CD4-positive, alpha-beta T cell (primary cell): ENCODE measurements around the gene ACOT8. TPM values are rescaled to one million over a fixed set of nuclear protein-coding genes. Genes with fewer than 3 reads are reported as not detected.

Experiments used
- ATAC-seq: fragments of 200-7000 bp; cut with Tn5 transposase; one replicate; pipeline ENCODE4 v1.10.0; 2022; ENCODE audit warnings: mild to moderate bottlenecking; ENCODE audit not compliant: poor library complexity
- CTCF ChIA-PET: fragments of 350-600 bp; sonication (Branson Sonifier 250); formaldehyde crosslinking; loops from one replicate; lab custom pipeline; 2021; ENCODE audit warnings: antibody characterized with exemption, inconsistent platforms; lab: Charles Lee
- POLR2A ChIA-PET: fragments of 350-600 bp; sonication (Branson Sonifier 250); formaldehyde crosslinking; loops from one replicate; lab custom pipeline; 2021; ENCODE audit warnings: antibody characterized with exemption, inconsistent platforms; lab: Charles Lee
- DNase-seq, 14 experiments: peaks; one replicate each; pipeline ENCODE4 v3.0.0-alpha.2; 2013 to 2020; ENCODE audit warnings: mixed read lengths in 2 of 14
- H3K27ac ChIP-seq, 2 donors: one replicate each; pipeline versions ENCODE4 v1.5.1 to v1.7.0; 2013; ENCODE audit warnings: low read length in 2 of 2, low read depth in 1 of 2, mild to moderate bottlenecking in 1 of 2
- H3K27me3 ChIP-seq, 2 experiments: 1 replicate in 1 of 2; 2 replicates in 1 of 2; pipeline versions ENCODE4 v1.6.1 to v1.7.0; 2013; ENCODE audit warnings: low read length in 2 of 2, control low read depth in 1 of 2, mild to moderate bottlenecking in 1 of 2, moderate library complexity in 1 of 2; ENCODE audit not compliant: insufficient read depth in 2 of 2, control insufficient read depth in 1 of 2
- H3K36me3 ChIP-seq: one replicate; pipeline ENCODE4 v1.6.1; 2013; ENCODE audit warnings: low read length, control low read depth; ENCODE audit not compliant: insufficient read depth
- H3K4me1 ChIP-seq: one replicate; pipeline ENCODE4 v1.6.1; 2013; ENCODE audit warnings: low read length, control low read depth; ENCODE audit not compliant: insufficient read depth
- H3K4me3 ChIP-seq: one replicate; pipeline ENCODE4 v1.5.1; 2013; ENCODE audit warnings: mild to moderate bottlenecking, low read length, moderate library complexity
- H3K9me3 ChIP-seq, 2 experiments: 1 replicate in 1 of 2; 2 replicates in 1 of 2; pipeline versions ENCODE4 v1.6.1 to v1.7.0; 2013; ENCODE audit warnings: low read length in 2 of 2, mild to moderate bottlenecking in 2 of 2, control low read depth in 1 of 2, moderate library complexity in 1 of 2; ENCODE audit not compliant: control insufficient read depth in 1 of 2, insufficient read depth in 1 of 2
- H3K27ac Mint-ChIP-seq: one replicate; pipeline ENCODE4 v1.8.0; 2020; ENCODE audit warnings: mixed read lengths
- H3K27me3 Mint-ChIP-seq: one replicate; pipeline ENCODE4 v1.8.0; 2021; ENCODE audit warnings: mixed read lengths
- H3K36me3 Mint-ChIP-seq: one replicate; pipeline ENCODE4 v1.8.0; 2021; ENCODE audit warnings: low read depth, mixed read lengths
- H3K4me1 Mint-ChIP-seq: one replicate; pipeline ENCODE4 v1.8.0; 2021; ENCODE audit warnings: low read depth, mixed read lengths
- H3K4me3 Mint-ChIP-seq: one replicate; pipeline ENCODE4 v1.8.0; 2020; ENCODE audit warnings: mild to moderate bottlenecking, mixed read lengths
- H3K9me3 Mint-ChIP-seq: one replicate; pipeline ENCODE4 v1.8.0; 2020; ENCODE audit warnings: mixed read lengths
- intact Hi-C, 2 experiments: fragments of 100-400 bp; cut with DNase I in 1 of 2; cut with micrococcal nuclease in 1 of 2; formaldehyde crosslinking; loops; one replicate each; pipeline versions ENCODE4 v1.15.1 to v1.9.0; 2023 to 2025; cut with DNase I, micrococcal nuclease
- total RNA-seq, 174 experiments: library from RNA in 2 of 174; stranded (reverse) in 2 of 174; gene quantifications; one replicate each; pipeline ENCODE4 v1.2.3 and lab custom pipeline; 2021 to 2026
- TF ChIP-seq, protein P1 (sequence below): fragments of 200-600 bp; IDR thresholded peaks from one replicate; pipeline ENCODE4 v1.8.0; 2022; ENCODE audit warnings: antibody characterized with exemption, mild to moderate bottlenecking

ACOT8 gene
- total RNA-seq, 2 experiments from 2014 or later: 19.1 to 19.9 TPM

DNA sequence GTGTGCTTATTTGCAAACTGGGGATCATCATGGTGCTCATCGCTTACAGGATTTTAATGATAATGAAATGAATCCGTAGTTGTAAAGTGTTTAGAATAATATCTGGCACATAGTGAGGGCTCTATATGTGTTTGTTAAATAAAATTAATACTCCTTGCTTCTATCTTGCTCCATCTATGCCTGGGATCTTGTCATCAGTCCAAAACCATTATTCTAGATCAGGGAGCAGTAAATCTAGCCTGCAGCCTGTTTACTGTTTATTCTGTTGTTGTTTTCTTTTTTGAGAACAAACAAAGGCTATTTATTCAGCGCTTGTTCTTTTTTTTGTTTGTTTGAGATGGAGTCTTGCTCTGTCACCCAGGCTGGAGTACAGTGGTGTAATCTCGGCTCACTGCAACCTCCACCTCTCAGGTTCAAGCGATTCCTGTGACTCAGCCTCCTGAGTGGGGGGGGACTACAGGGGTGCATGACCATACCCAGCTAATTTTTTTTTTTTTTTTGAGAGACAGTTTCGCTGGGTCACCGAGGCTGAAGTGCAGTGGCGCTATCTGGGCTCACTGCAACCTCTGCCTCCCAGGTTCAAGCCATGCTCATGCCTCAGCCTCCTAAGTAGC is 8.1 kb downstream of the ACOT8 start:
- no peaks in the 10 kb centered on the region for H3K27me3 Mint-ChIP-seq
- POLR2A ChIA-PET: interaction anchor here (1.4 kb wide), 1 partner anchor 86 kb away, joined by 5 read pairs; the partner anchor contains the start of gene PCIF1
- intact Hi-C loops: no loop called here

DNA sequence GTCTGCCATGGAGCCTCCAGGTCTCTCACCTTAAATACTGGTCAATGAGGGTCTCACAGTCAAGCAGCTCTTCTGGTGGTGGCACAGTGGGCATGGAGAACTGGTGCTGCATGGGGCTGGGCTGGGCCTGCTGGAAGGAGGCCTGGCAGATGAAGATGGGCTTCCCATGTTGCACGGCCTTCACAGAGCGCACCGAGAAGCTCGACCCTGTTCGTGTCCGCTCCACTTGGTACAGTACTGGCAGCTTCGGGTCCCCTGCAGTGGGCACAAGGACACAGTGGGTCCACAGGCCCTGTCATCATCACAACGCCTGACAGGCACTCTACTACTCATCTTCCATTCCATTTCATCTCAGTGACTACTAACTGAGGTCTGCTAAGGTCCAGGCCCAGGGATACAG is 8.8 kb downstream of the ACOT8 start:
- intact Hi-C loops: no loop called here
- no peaks in the 10 kb centered on the region for H3K4me1 ChIP-seq
- no peak overlapping the region for H3K27ac ChIP-seq
- ChIA-PET CTCF (no interaction called here), POLR2A (no interaction called here)
- no peaks in the 10 kb centered on the region for H3K27me3 Mint-ChIP-seq
- no peaks in the 10 kb centered on the region for H3K27me3 ChIP-seq
- H3K4me3 Mint-ChIP-seq: no peak overlapping the region
- no peaks in the 10 kb centered on the region for H3K9me3 ChIP-seq
- H3K36me3 ChIP-seq: peaks cover 65% of the 10 kb centered on the region
- no peak for DNase-seq
- H3K36me3 Mint-ChIP-seq: peaks cover 93% of the 10 kb centered on the region
- H3K4me3 ChIP-seq: no peak overlapping the region
- no peak for ATAC-seq
- peaks cover 1% of the 10 kb centered on the region for H3K4me1 Mint-ChIP-seq
- H3K27ac Mint-ChIP-seq: no peak overlapping the region
- TF ChIP-seq, protein P1, sequence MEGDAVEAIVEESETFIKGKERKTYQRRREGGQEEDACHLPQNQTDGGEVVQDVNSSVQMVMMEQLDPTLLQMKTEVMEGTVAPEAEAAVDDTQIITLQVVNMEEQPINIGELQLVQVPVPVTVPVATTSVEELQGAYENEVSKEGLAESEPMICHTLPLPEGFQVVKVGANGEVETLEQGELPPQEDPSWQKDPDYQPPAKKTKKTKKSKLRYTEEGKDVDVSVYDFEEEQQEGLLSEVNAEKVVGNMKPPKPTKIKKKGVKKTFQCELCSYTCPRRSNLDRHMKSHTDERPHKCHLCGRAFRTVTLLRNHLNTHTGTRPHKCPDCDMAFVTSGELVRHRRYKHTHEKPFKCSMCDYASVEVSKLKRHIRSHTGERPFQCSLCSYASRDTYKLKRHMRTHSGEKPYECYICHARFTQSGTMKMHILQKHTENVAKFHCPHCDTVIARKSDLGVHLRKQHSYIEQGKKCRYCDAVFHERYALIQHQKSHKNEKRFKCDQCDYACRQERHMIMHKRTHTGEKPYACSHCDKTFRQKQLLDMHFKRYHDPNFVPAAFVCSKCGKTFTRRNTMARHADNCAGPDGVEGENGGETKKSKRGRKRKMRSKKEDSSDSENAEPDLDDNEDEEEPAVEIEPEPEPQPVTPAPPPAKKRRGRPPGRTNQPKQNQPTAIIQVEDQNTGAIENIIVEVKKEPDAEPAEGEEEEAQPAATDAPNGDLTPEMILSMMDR: no peak
- no peaks in the 10 kb centered on the region for H3K9me3 Mint-ChIP-seq

More for the DNA sequence above, 8.1 kb downstream of the ACOT8 start:
- H3K4me3 Mint-ChIP-seq: no peak overlapping the region
- CTCF ChIA-PET: no interaction called here
- H3K4me1 Mint-ChIP-seq: peaks cover 5% of the 10 kb centered on the region
- H3K36me3 Mint-ChIP-seq: peaks cover 93% of the 10 kb centered on the region
- H3K9me3 Mint-ChIP-seq: no peaks in the 10 kb centered on the region
- no peaks in the 10 kb centered on the region for H3K27me3 ChIP-seq
- DNase-seq: no peak
- H3K27ac ChIP-seq: no peak overlapping the region
- no peaks in the 10 kb centered on the region for H3K9me3 ChIP-seq
- TF ChIP-seq, protein P1: no peak
- ATAC-seq: no peak
- no peak overlapping the region for H3K4me3 ChIP-seq
- peaks cover 65% of the 10 kb centered on the region for H3K36me3 ChIP-seq
- H3K27ac Mint-ChIP-seq: no peak overlapping the region
- H3K4me1 ChIP-seq: no peaks in the 10 kb centered on the region

DNA sequence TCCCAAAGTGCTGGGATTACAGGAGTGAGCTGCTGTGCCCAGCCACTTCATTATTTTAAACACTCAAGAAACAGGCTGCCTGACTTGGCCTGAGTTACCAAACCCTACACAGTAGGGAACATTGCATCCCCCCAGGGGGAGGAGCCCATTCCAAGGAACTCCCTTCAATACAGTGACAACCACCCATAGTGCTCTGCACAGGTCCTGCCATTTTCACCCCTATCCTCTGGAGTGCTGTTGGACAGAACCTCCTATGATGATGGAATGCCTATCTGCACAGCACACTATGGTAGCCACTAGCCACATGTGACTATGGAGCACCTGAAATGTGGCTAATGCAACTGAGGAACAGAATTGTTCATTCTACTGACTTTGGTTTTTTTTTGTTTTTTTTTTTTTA is 11.7 kb downstream of the ACOT8 start:
- Mint-ChIP-seq H3K27me3 (no peaks in the 10 kb centered on the region), H3K36me3 (peaks cover 78% of the 10 kb centered on the region), H3K27ac (no peak overlapping the region), H3K4me1 (no peaks in the 10 kb centered on the region), H3K9me3 (no peaks in the 10 kb centered on the region), H3K4me3 (no peak overlapping the region)
- H3K36me3 ChIP-seq: peaks cover 65% of the 10 kb centered on the region
- H3K9me3 ChIP-seq: no peaks in the 10 kb centered on the region
- no peaks in the 10 kb centered on the region for H3K27me3 ChIP-seq
- intact Hi-C loops: no loop called here
- ATAC-seq (no peak), DNase-seq (no peak)
- TF ChIP-seq, protein P1: no peak
- no peaks in the 10 kb centered on the region for H3K4me1 ChIP-seq
- no peak overlapping the region for H3K27ac ChIP-seq
- no peak overlapping the region for H3K4me3 ChIP-seq
- ChIA-PET CTCF (no interaction called here), POLR2A (no interaction called here)
